IPS DF 4.7 (cell line): ENCODE results near the gene CCSER2.
A peak's percentile ranks its signal among the peaks of the same experiment; 100 is the strongest.
"Not testable (repeated sequence)": the region's sequence is repeated elsewhere in the genome, so short reads cannot be mapped to it uniquely, and the experiment has no call there.

Experiments
- DNase-seq: peaks from one replicate; pipeline ENCODE4 v3.0.0-alpha.2; 2013; ENCODE audit warnings: low spot score; ENCODE audit errors: extremely low read depth

CCSER2 gene

GRCh38 chr10:84347575-84348002 lies 19.2 kb downstream of the CCSER2 start:
- DNase-seq, result not testable (repeated sequence)

GRCh38 chr10:84348447-84348846 lies 20.1 kb downstream of the CCSER2 start:
- no peak for DNase-seq

GRCh38 chr10:84348860-84349259 lies 20.5 kb downstream of the CCSER2 start:
- no peak for DNase-seq

GRCh38 chr10:84352251-84352842 lies 24.0 kb downstream of the CCSER2 start:
- no peak for DNase-seq

GRCh38 chr10:84353052-84353803 lies 24.8 kb downstream of the CCSER2 start:
- no peak for DNase-seq

GRCh38 chr10:84354623-84355022 lies 26.2 kb downstream of the CCSER2 start:
- DNase-seq, result no peak

- DNase-seq, result no peak
These were observed 26.7 kb downstream of the CCSER2 start for GRCh38 chr10:84355106-84355505.

GRCh38 chr10:84356928-84357327 lies 28.5 kb downstream of the CCSER2 start:
- no peak for DNase-seq

GRCh38 chr10:84358743-84359142 lies 30.4 kb downstream of the CCSER2 start:
- no peak for DNase-seq

GRCh38 chr10:84360637-84361365 lies 32.4 kb downstream of the CCSER2 start:
- no peak for DNase-seq

GRCh38 chr10:84365335-84365881 lies 37.0 kb downstream of the CCSER2 start:
- DNase-seq, result no peak

- no peak for DNase-seq
These were observed 37.7 kb downstream of the CCSER2 start for GRCh38 chr10:84366041-84366440.

GRCh38 chr10:84367256-84367655 lies 38.9 kb downstream of the CCSER2 start:
- no peak for DNase-seq

GRCh38 chr10:84368828-84369227 lies 40.4 kb downstream of the CCSER2 start:
- DNase-seq, result no peak

GRCh38 chr10:84370283-84370682 lies 41.9 kb downstream of the CCSER2 start:
- DNase-seq, result no peak

GRCh38 chr10:84371944-84372343 lies 43.6 kb downstream of the CCSER2 start:
- no peak for DNase-seq

GRCh38 chr10:84373000-84373399 lies 44.6 kb downstream of the CCSER2 start:
- no peak for DNase-seq

GRCh38 chr10:84374455-84374854 lies 46.1 kb downstream of the CCSER2 start:
- DNase-seq, result no peak

- peak; percentile 30 for DNase-seq
These were observed 46.6 kb downstream of the CCSER2 start for GRCh38 chr10:84375011-84375410.

GRCh38 chr10:84375881-84376280 lies 47.5 kb downstream of the CCSER2 start:
- no peak for DNase-seq

- DNase-seq, result no peak
These were observed 59.8 kb downstream of the CCSER2 start for GRCh38 chr10:84388148-84388547.

- DNase-seq, result no peak
These were observed 62.0 kb downstream of the CCSER2 start for GRCh38 chr10:84390364-84390763.
